Right lobe of liver (tissue), 4 donors: Measurements from ENCODE around the gene TIGAR.

Source experiments
- POLR2A ChIP-seq: fragments of 450-650 bp; IDR thresholded peaks from one replicate; pipeline ENCODE4 v1.6.1; 2017; ENCODE audit warnings: antibody characterized with exemption, mild to moderate bottlenecking
- TF ChIP-seq, protein P1 (sequence below), 4 donors: fragments of 200-600 bp in 3 of 4; fragments of 450-650 bp in 1 of 4; IDR thresholded peaks; one replicate each; pipeline versions ENCODE4 v1.5.1 to v1.8.0; 2016 to 2022; ENCODE audit warnings: antibody characterized with exemption in 4 of 4, mild to moderate bottlenecking in 2 of 4
- donor health status: DM: no; HTN: no; CAD: no.
- donor health status: DM: no; HTN: no; CAD: no.
- donor health status: DM: no; HTN: yes; CAD: no.

- TF ChIP-seq, protein P1, sequence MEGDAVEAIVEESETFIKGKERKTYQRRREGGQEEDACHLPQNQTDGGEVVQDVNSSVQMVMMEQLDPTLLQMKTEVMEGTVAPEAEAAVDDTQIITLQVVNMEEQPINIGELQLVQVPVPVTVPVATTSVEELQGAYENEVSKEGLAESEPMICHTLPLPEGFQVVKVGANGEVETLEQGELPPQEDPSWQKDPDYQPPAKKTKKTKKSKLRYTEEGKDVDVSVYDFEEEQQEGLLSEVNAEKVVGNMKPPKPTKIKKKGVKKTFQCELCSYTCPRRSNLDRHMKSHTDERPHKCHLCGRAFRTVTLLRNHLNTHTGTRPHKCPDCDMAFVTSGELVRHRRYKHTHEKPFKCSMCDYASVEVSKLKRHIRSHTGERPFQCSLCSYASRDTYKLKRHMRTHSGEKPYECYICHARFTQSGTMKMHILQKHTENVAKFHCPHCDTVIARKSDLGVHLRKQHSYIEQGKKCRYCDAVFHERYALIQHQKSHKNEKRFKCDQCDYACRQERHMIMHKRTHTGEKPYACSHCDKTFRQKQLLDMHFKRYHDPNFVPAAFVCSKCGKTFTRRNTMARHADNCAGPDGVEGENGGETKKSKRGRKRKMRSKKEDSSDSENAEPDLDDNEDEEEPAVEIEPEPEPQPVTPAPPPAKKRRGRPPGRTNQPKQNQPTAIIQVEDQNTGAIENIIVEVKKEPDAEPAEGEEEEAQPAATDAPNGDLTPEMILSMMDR (IDR thresholded peaks at IDR 0.05): no peak
- no peak for TF ChIP-seq POLR2A
These were observed 67.0 kb downstream of the TIGAR start for GRCh38 chr12:4388032-4388431.
